ENCODE results near the gene PCMTD2.
"Not testable (repeated sequence)": the region's sequence is repeated elsewhere in the genome, so short reads cannot be mapped to it uniquely, and the experiment has no call there.

Gene PCMTD2

GRCh38 chr20:64315381-64315780, 59.8 kb downstream of the PCMTD2 start:
- H3K36me3 Mint-ChIP-seq; DNase-seq; ATAC-seq (replicated peaks); H3K4me3 Mint-ChIP-seq; H3K4me1 Mint-ChIP-seq; H3K27ac Mint-ChIP-seq; H3K9me3 Mint-ChIP-seq: not testable (repeated sequence)
- H3K27me3 Mint-ChIP-seq: peaks cover 5 to 49% of the 10 kb centered on the region in 2 donors

- not testable (repeated sequence) for H3K36me3 Mint-ChIP-seq; ATAC-seq (replicated peaks); DNase-seq; H3K9me3 Mint-ChIP-seq; H3K27ac Mint-ChIP-seq; H3K4me1 Mint-ChIP-seq
- Mint-ChIP-seq H3K27me3 (peaks cover 5 to 49% of the 10 kb centered on the region in 2 donors), H3K4me3 (peak overlapping the region; percentile 28 to 50)
Observed at GRCh38 chr20:64315884-64316283, 60.3 kb downstream of the PCMTD2 start.

- not testable (repeated sequence) for H3K36me3 Mint-ChIP-seq, DNase-seq, H3K9me3 Mint-ChIP-seq, H3K27ac Mint-ChIP-seq, H3K4me1 Mint-ChIP-seq, H3K4me3 Mint-ChIP-seq
- peak in 1 of 2 donors; percentile 25 for ATAC-seq (replicated peaks)
- peaks cover 5 to 49% of the 10 kb centered on the region in 2 donors for H3K27me3 Mint-ChIP-seq
Observed at GRCh38 chr20:64316415-64317083, 61.0 kb downstream of the PCMTD2 start.

GRCh38 chr20:64317331-64317730, 61.8 kb downstream of the PCMTD2 start:
- not testable (repeated sequence) for DNase-seq; H3K27ac Mint-ChIP-seq; ATAC-seq (replicated peaks); H3K4me1 Mint-ChIP-seq; H3K9me3 Mint-ChIP-seq; H3K36me3 Mint-ChIP-seq; H3K4me3 Mint-ChIP-seq
- peaks cover 5 to 51% of the 10 kb centered on the region in 2 donors for H3K27me3 Mint-ChIP-seq

DNA sequence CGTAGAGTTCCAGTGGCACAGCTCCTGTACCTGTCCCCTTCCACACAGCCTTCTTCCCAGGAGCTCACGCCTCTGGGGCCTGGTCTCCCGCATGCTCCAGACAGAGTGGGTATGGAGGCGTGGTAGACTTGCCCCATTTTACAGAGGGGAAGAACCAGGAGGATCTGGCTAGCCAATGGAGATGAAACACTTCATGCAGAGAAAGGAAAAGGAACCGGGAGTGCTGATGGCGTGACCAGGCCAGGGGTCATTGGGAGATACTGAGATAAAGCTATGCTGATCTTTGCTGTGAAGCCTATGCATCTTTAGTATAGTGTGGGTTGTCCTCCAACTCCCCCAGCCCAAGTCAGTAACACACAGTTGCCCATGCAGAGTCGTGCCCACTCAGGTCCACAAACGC, 62.5 kb downstream of the PCMTD2 start:
- H3K9me3 Mint-ChIP-seq; H3K27ac Mint-ChIP-seq; H3K4me3 Mint-ChIP-seq; DNase-seq; H3K36me3 Mint-ChIP-seq; H3K4me1 Mint-ChIP-seq; ATAC-seq (replicated peaks): not testable (repeated sequence)
- peaks cover 5 to 55% of the 10 kb centered on the region in 2 donors for H3K27me3 Mint-ChIP-seq

GRCh38 chr20:64322031-64322789, 66.7 kb downstream of the PCMTD2 start:
- not testable (repeated sequence) for H3K9me3 Mint-ChIP-seq; H3K4me1 Mint-ChIP-seq; H3K27ac Mint-ChIP-seq; DNase-seq; H3K36me3 Mint-ChIP-seq; H3K4me3 Mint-ChIP-seq; ATAC-seq (replicated peaks)
- peaks cover 0 to 58% of the 10 kb centered on the region in 2 donors for H3K27me3 Mint-ChIP-seq
